PC-3 (cell line): ENCODE data around the gene BBOX1.

Experiments used
- EZH2 ChIP-seq: fragments of 300-600 bp; sonication (generic); IDR thresholded peaks from one replicate; pipeline ENCODE4 v1.6.1; 2017; ENCODE audit warnings: antibody characterized with exemption, mild to moderate bottlenecking, low read length; ENCODE audit not compliant: unreplicated experiment
- TF ChIP-seq, protein P1 (sequence below): fragments of 300-600 bp; sonication (generic); conservative IDR thresholded peaks from 2 replicates; pipeline ENCODE4 v1.5.1; 2017; ENCODE audit warnings: antibody characterized with exemption, low read depth, mild to moderate bottlenecking, low read length

DNA sequence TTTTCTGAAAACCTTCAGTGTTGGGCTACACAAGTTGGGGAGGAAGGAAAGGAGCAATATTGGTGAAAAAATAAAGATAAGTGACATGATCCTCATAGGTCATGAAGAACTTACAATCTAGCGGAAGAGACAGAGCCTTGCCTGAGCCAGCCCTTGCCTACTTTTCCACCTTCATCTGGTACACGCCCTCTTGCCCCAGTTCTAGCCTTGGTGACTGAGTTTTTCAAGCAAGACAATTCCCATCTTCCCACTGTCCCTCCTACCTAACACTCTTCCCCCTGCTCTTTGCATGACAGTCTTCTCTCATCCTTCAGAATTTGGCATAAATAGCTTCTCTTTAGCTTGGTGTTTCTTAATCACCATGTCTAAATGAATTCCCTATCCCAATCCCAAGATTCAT, 42.6 kb downstream of the BBOX1 start:
- TF ChIP-seq, protein P1, sequence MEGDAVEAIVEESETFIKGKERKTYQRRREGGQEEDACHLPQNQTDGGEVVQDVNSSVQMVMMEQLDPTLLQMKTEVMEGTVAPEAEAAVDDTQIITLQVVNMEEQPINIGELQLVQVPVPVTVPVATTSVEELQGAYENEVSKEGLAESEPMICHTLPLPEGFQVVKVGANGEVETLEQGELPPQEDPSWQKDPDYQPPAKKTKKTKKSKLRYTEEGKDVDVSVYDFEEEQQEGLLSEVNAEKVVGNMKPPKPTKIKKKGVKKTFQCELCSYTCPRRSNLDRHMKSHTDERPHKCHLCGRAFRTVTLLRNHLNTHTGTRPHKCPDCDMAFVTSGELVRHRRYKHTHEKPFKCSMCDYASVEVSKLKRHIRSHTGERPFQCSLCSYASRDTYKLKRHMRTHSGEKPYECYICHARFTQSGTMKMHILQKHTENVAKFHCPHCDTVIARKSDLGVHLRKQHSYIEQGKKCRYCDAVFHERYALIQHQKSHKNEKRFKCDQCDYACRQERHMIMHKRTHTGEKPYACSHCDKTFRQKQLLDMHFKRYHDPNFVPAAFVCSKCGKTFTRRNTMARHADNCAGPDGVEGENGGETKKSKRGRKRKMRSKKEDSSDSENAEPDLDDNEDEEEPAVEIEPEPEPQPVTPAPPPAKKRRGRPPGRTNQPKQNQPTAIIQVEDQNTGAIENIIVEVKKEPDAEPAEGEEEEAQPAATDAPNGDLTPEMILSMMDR, result no peak
- no peak for TF ChIP-seq EZH2
